OCI-LY7 (cell line): ENCODE results near the gene ATP6V1B1. TPM values are rescaled to one million over a fixed set of nuclear protein-coding genes. Genes with fewer than 3 reads are reported as not detected.

Experiments used
- BruUV-seq: library from RNA; stranded (reverse); fragments of 400-500 nt; replicated peaks from 2 replicates; lab custom pipeline; 2021; lab: Mats Ljungman, UMichigan
- CTCF ChIA-PET: fragments of 300-600 bp; sonication (Branson Sonifier 250); formaldehyde crosslinking; loops from one replicate; lab custom pipeline; 2022; ENCODE audit warnings: antibody characterized with exemption; ENCODE audit not compliant: unreplicated experiment; lab: Charles Lee
- POLR2A ChIA-PET: fragments of 300-600 bp; sonication (Branson Sonifier 250); formaldehyde crosslinking; loops from one replicate; lab custom pipeline; 2022; ENCODE audit warnings: antibody characterized with exemption; lab: Charles Lee
- DNase-seq: peaks from one replicate; pipeline ENCODE4 v3.0.0-alpha.2; 2015; ENCODE audit warnings: low spot score
- H2AFZ ChIP-seq: fragments of 200-600 bp; sonication (generic), shearing (Covaris generic); 2 replicates; pipeline ENCODE4 v1.6.1; 2014; ENCODE audit warnings: mild to moderate bottlenecking, antibody characterized with exemption, low read length, moderate library complexity
- H3K27ac ChIP-seq: fragments of 200-600 bp; sonication (generic); 2 replicates; pipeline ENCODE4 v1.5.1; 2014; ENCODE audit warnings: mixed run types, low read depth, mild to moderate bottlenecking, moderate library complexity, low read length, inconsistent platforms; ENCODE audit not compliant: poor library complexity, severe bottlenecking
- H3K36me3 ChIP-seq: fragments of 200-600 bp; sonication (generic); 2 replicates; pipeline ENCODE4 v1.6.1; 2014; ENCODE audit warnings: mild to moderate bottlenecking, antibody characterized with exemption, low read length, moderate library complexity, mixed read lengths; ENCODE audit not compliant: insufficient read depth
- H3K4me1 ChIP-seq: fragments of 200-600 bp; sonication (generic); 2 replicates; pipeline ENCODE4 v1.5.1; 2014; ENCODE audit warnings: mild to moderate bottlenecking, low read length; ENCODE audit not compliant: insufficient read depth, poor library complexity, severe bottlenecking
- H3K4me2 ChIP-seq: fragments of 200-600 bp; sonication (generic); 2 replicates; pipeline ENCODE4 v1.6.1; 2014; ENCODE audit warnings: mild to moderate bottlenecking, low read length
- H3K4me3 ChIP-seq: fragments of 200-600 bp; sonication (generic); 2 replicates; pipeline ENCODE4 v1.5.1; 2014; ENCODE audit warnings: mild to moderate bottlenecking, low read depth, low read length; ENCODE audit not compliant: poor library complexity, severe bottlenecking
- H3K79me2 ChIP-seq: fragments of 200-600 bp; sonication (generic); 2 replicates; pipeline ENCODE4 v1.6.1; 2016; ENCODE audit warnings: low read depth, mild to moderate bottlenecking, low read length, moderate library complexity, mixed read lengths; ENCODE audit not compliant: insufficient read depth
- H3K9me2 ChIP-seq: fragments of 200-600 bp; sonication (generic); 2 replicates; pipeline ENCODE4 v1.6.1; 2016; ENCODE audit warnings: mild to moderate bottlenecking, low read length, mixed read lengths; ENCODE audit not compliant: insufficient read depth
- H3K9me3 ChIP-seq: fragments of 200-600 bp; sonication (generic); 2 replicates; pipeline ENCODE4 v1.6.1; 2014; ENCODE audit warnings: mild to moderate bottlenecking, mixed run types, low read length, mixed read lengths
- H4K20me1 ChIP-seq: fragments of 200-600 bp; sonication (generic); 2 replicates; pipeline ENCODE4 v1.6.1; 2014; ENCODE audit warnings: mild to moderate bottlenecking, antibody characterized with exemption, low read length, moderate library complexity, mixed read lengths; ENCODE audit not compliant: insufficient read depth
- CTCF ChIP-seq: fragments of 200-600 bp; sonication (generic); conservative IDR thresholded peaks from 2 replicates; pipeline ENCODE4 v1.5.1; 2014; ENCODE audit warnings: mild to moderate bottlenecking, antibody characterized with exemption, low read length, moderate library complexity, mixed read lengths
- EZH2phosphoT487 ChIP-seq: fragments of 200-600 bp; sonication (generic); IDR thresholded peaks from 2 replicates; pipeline ENCODE4 v1.6.1; 2018; ENCODE audit warnings: low read depth, borderline replicate concordance, mild to moderate bottlenecking, mixed run types, antibody characterized with exemption, low read length, moderate library complexity, mixed read lengths
- intact Hi-C: fragments of 100-400 bp; cut with micrococcal nuclease; formaldehyde crosslinking; loops from one replicate; pipeline ENCODE4 v1.10.0; 2022; ENCODE audit not compliant: unreplicated experiment
- total RNA-seq, 2 experiments: library from RNA; depleted of rRNA in 1 of 2; stranded (reverse); fragments of >200 nt in 1 of 2; shearing (Covaris generic) in 1 of 2; gene quantifications; 2 replicates each; pipeline ENCODE4 v1.2.3, GENCODE V29; 2014 to 2022

Gene ATP6V1B1
- total RNA-seq, 2 experiments from 2014 or later: not detected

GRCh38 chr2:70986499-70987189 lies 50.9 kb downstream of the ATP6V1B1 start:
- Histone ChIP-seq H3K9me2 (no peaks in the 10 kb centered on the region), H3K4me2 (no peak overlapping the region), H3K36me3 (peaks cover 76% of the 10 kb centered on the region), H3K79me2 (no peaks in the 10 kb centered on the region), H3K4me3 (no peak overlapping the region), H2AFZ (no peak overlapping the region), H3K27ac (no peak overlapping the region), H3K4me1 (no peaks in the 10 kb centered on the region), H4K20me1 (no peaks in the 10 kb centered on the region), H3K9me3 (no peaks in the 10 kb centered on the region)
- POLR2A ChIA-PET: interaction anchor here (0.6 kb wide), 1 partner anchor 1795 kb away, joined by 3 read pairs; no protein-coding TSS in a partner anchor
- CTCF ChIA-PET: no interaction called here
- no peak for DNase-seq
- intact Hi-C loops: no loop called here
- TF ChIP-seq EZH2phosphoT487 (no peak), CTCF (no peak)
- no TSS peak for BruUV-seq

GRCh38 chr2:70987386-70987785 lies 51.7 kb downstream of the ATP6V1B1 start:
- Histone ChIP-seq H3K27ac (no peak overlapping the region), H3K9me3 (no peaks in the 10 kb centered on the region), H3K79me2 (no peaks in the 10 kb centered on the region), H3K4me3 (no peak overlapping the region), H2AFZ (no peak overlapping the region), H3K4me2 (no peak overlapping the region), H3K9me2 (no peaks in the 10 kb centered on the region), H3K36me3 (peaks cover 78% of the 10 kb centered on the region), H3K4me1 (no peaks in the 10 kb centered on the region), H4K20me1 (no peaks in the 10 kb centered on the region)
- POLR2A ChIA-PET: no interaction called here
- CTCF ChIA-PET: no interaction called here
- TF ChIP-seq EZH2phosphoT487 (no peak), CTCF (no peak)
- no peak for DNase-seq
- BruUV-seq: TSS peak; percentile 58
- intact Hi-C loops: no loop called here

GRCh38 chr2:70988151-70988550 lies 52.5 kb downstream of the ATP6V1B1 start:
- no peaks in the 10 kb centered on the region for H3K9me2 ChIP-seq
- no peak for DNase-seq
- H3K79me2 ChIP-seq: peaks cover 6% of the 10 kb centered on the region
- H3K4me2 ChIP-seq: no peak overlapping the region
- intact Hi-C loops: no loop called here
- BruUV-seq: no TSS peak
- peaks cover 83% of the 10 kb centered on the region for H3K36me3 ChIP-seq
- H3K9me3 ChIP-seq: no peaks in the 10 kb centered on the region
- H2AFZ ChIP-seq: no peak overlapping the region
- H3K4me1 ChIP-seq: peaks cover 4% of the 10 kb centered on the region
- H3K4me3 ChIP-seq: no peak overlapping the region
- peaks cover 3% of the 10 kb centered on the region; the same call in 1 of the 2 replicates for H4K20me1 ChIP-seq
- ChIA-PET CTCF (no interaction called here), POLR2A (no interaction called here)
- no peak for TF ChIP-seq CTCF
- H3K27ac ChIP-seq: no peak overlapping the region
